AG10803 (cell line): ENCODE data around the gene COPZ1.

Experiments used
- DNase-seq: peaks from one replicate; pipeline ENCODE4 v3.0.0; 2010; ENCODE audit warnings: low read depth
- H3K4me3 ChIP-seq: 2 replicates; pipeline ENCODE4 v1.5.1; 2011; ENCODE audit warnings: mild to moderate bottlenecking, low read length, control low read depth
- TF ChIP-seq, protein P1 (sequence below): conservative IDR thresholded peaks from 2 replicates; pipeline ENCODE4 v1.5.1; 2011; ENCODE audit warnings: mild to moderate bottlenecking, low read length, control low read depth, inconsistent platforms

Gene COPZ1

DNA sequence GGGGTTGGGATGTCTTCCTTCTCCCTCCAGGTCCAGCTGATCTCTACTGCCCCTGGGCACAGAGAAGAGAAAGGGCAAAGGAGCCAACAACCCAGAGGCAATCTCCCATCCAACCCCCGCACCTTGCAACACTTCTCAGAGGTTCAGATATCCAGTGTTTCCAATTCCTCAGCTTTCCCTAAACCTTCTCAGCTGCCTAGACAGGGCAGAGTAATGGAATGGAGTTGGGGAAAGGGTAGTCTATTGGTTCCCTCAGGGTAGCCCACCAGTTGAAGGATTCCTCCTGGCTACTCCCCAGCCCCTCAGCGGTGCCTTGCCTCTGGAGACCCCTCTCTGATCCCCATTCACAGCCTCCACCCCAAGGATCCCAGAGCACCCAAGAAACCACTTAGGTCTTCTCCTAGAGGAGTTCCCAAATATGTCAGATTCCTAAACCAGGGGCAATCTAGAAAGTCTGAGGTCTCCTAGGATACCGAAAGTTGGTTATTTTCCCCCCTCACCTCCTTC is 24.7 kb upstream of the COPZ1 start:
- peak overlapping the region; percentile 52 for H3K4me3 ChIP-seq
- TF ChIP-seq, protein P1, sequence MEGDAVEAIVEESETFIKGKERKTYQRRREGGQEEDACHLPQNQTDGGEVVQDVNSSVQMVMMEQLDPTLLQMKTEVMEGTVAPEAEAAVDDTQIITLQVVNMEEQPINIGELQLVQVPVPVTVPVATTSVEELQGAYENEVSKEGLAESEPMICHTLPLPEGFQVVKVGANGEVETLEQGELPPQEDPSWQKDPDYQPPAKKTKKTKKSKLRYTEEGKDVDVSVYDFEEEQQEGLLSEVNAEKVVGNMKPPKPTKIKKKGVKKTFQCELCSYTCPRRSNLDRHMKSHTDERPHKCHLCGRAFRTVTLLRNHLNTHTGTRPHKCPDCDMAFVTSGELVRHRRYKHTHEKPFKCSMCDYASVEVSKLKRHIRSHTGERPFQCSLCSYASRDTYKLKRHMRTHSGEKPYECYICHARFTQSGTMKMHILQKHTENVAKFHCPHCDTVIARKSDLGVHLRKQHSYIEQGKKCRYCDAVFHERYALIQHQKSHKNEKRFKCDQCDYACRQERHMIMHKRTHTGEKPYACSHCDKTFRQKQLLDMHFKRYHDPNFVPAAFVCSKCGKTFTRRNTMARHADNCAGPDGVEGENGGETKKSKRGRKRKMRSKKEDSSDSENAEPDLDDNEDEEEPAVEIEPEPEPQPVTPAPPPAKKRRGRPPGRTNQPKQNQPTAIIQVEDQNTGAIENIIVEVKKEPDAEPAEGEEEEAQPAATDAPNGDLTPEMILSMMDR = no peak
- no peak for DNase-seq

DNA sequence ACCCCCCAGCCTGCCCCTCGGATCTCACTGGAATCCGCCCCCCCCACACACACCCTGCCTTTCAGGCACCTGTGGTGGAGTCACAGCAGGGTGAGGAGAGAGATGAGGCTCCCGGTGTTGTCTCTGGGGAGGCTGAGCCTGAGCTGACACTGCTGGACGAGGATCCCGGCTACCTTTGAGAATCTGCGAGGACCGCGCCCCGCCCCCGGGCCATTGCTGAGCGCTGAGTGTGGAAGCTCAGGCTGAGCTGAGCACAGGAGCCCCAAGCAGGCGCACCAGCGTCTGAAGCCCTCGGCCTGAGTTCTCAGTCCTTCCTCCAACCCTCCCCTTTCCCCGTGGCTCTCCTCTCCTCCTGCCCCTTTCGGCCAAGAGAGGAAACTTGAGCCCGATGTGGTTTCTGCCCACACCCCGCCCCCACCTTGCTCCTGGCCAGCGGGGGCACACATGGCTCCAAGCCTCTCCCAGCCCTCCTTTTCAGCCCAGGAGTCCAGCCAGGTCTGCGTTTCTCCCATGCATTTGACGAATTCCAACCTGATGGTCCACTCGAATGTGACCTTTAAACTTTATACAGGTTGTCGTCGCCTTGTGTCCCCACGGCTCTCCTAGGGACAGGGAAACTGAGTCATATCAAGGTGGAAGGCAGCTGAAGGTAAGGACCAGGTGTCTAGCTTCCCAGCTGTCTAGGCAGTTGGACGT is 24.1 kb upstream of the COPZ1 start, which contains the start of gene NFE2:
NFE2 (minus strand) TSS at position 284 of the 696 bp plus-strand sequence. CDS start 5,767 bp downstream, outside the sequence.
- peak within 1 kb of the TSS; percentile 52 for H3K4me3 ChIP-seq
- peak; percentile 62 for DNase-seq
- TF ChIP-seq, protein P1 = peak; percentile 22

DNA sequence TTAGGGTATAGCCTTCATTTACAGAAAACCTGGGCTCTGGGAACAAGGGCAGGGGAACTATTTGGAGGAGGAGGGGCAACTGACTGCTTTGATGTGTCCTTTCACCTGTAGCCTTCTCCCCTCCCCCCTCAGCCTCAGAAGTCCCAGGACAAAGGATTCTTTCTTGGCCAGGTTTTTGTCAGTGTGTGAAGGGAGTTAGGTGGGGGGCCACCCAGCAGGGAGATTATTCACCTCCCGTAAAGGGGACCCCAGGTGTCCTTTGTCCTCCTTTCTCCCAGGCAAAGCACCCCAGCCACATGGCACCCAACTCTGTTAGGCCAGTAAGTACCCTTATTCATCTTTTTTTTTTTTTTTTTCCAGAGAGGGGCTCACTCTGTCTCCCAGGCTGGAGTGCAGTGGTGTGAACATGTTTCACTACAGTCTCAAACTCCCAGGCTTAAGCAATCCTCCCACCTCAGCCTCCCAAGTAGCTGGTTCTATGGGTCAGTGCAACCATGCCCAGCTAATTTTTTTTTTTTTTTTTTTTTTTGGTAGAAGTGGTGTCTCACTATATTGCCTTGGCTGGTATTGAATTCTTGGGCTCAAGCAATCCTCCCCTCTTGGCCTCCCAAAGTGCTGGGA is 23.4 kb upstream of the COPZ1 start:
- TF ChIP-seq, protein P1 = no peak
- H3K4me3 ChIP-seq = no peak overlapping the region
- no peak for DNase-seq

DNA sequence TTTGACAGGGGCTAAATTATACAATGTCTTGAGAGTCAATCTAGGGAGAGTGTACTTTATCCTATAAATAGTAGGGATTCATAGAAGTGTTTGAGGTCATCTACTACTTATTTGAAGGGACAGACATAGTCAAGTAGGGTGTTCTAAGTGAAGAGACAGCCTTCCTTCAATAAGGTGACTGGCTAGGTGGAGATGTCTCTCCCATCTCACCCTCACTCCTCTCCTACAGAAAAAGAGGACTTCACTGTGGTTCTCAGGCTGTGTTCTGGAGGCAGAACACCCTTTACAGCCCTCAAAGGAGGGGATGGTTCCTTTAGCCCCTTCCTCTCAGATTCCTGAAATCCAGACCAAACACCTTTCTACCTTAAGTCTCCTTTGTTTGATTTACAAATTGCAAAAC is 21.3 kb upstream of the COPZ1 start:
- no peak for DNase-seq
- TF ChIP-seq, protein P1 = no peak
- no peak overlapping the region for H3K4me3 ChIP-seq

DNA sequence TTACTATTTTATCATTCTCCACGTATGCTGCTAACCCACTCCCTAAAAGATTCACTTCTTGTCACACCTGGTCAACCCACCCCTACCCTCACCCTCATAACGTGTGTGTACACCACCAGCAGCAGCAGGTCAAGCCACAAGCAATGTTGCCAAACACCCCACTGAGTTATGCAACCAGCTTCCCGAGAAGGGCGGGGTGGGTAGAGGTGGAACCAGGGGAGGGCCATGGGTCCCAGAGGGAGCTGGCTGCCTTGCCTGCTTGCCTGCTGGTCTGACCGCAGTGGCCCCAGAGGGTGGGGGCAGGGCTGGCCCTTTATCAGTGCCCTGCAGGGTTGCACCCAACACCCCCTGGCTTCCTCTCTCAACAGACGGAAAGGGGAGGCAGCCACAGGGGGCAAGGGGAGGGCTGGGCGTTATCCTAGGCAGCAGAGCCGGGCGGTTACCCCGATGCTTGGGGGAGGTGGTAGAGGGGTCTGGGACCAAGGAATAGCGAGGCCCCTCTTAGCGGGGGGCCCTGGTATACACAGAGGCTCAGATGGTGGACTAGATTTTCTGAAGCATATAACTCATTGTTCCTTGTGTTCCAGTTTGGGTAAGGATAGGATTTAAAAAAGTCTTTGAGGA is 20.6 kb upstream of the COPZ1 start:
- H3K4me3 ChIP-seq = no peak overlapping the region
- peak; percentile 60 for DNase-seq
- TF ChIP-seq, protein P1 = no peak

DNA sequence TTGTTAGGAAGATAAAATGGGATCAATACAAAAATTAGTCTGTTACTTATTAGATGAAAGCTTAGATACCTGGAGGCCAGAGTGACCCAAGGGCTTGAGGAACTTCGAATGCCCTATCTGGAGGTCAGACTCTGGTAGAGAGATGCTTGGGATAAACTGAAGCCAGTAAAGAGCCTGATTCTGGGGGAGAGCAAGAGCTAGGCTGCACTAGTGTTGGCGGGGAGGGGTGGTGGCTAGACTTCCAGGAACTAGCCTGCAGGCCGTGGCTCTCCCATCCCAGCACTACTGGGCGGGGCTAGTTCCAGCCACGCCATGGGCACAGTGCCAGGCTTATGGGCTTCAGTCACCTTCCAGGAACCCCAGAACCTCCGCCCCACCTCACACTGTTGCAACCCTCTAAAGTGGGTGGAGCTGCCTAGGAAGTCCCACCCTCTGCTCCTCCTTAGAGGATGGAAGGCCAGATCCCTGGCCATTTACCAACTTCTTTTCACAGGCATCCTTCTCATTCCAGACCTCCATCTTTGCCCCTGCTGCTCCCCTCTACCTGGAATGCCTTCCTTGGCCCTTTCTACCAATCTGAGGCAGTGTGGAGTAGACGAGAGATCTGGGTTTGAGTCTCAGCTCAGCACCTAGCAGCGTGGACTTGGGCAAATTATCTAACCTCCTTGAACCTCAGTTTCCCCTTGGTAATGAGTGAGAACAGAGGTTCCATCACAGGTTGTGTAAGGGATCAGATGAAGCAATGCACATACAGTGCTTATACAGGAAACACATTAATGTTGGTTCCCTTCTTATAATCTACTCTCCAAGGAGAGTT is 17.8 kb upstream of the COPZ1 start:
- TF ChIP-seq, protein P1 = no peak
- peak; percentile 38 for DNase-seq
- H3K4me3 ChIP-seq = no peak overlapping the region
